ENCODE measurements around the gene CLASP1.
"Not testable (repeated sequence)": the region's sequence is repeated elsewhere in the genome, so short reads cannot be mapped to it uniquely, and the experiment has no call there.

Gene CLASP1

DNA sequence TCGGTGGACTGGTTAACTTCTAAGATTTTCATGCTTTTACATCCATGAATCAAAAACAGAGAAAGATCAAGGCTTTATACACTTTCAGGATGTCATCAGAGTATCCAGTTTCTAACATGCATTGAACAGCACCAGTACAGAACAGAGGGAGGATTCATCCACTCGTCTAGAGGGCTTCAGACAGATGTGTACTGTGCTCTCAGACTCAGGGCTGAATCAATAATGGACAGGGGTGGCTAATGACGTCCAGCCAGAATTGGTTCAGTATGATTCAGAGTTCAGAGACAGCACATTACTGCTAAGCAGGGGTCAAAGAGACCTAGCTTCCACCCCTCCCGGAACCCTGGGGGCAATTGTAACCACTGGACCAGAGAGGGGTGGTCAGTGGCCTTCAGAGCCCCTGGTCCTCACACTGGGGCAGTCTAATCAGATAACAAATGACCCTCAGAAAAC lies 81.3 kb downstream of the CLASP1 start:
- ATAC-seq (ENCODE audit: low read depth) (no peak), DNase-seq (ENCODE audit: low spot score in 2 of 2) (no peak)
- Mint-ChIP-seq H3K27me3 (no peaks in the 10 kb centered on the region), H3K4me3 (no peak overlapping the region), H3K36me3 (peaks cover 31% of the 10 kb centered on the region), H3K4me1 (peaks cover 17% of the 10 kb centered on the region), H3K9me3 (peaks cover 6% of the 10 kb centered on the region), H3K27ac (no peak overlapping the region)

DNA sequence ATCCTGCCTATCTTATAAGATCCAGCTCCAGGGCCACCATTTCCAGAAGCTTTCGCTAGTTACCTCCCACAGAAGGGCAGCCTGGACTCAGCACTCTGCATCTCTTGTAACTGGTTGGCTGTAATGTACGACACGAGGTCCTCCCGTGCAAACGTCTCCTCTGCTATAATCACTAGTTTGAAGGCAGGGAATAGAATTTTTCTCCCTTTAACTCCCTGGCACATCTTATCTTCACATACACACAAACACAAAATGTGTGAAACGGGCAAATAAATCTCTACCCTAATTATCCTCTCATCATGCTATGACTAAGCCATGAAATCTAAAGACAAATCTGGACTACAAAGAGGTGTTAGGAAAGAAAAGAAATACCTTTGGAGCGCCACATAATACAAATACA lies 81.8 kb downstream of the CLASP1 start:
- Mint-ChIP-seq H3K9me3 (peaks cover 6% of the 10 kb centered on the region), H3K4me1 (peaks cover 21% of the 10 kb centered on the region), H3K4me3 (no peak overlapping the region), H3K27me3 (no peaks in the 10 kb centered on the region), H3K36me3 (peaks cover 31% of the 10 kb centered on the region), H3K27ac (no peak overlapping the region)
- ATAC-seq (ENCODE audit: low read depth) (no peak), DNase-seq (ENCODE audit: low spot score in 2 of 2) (no peak)

DNA sequence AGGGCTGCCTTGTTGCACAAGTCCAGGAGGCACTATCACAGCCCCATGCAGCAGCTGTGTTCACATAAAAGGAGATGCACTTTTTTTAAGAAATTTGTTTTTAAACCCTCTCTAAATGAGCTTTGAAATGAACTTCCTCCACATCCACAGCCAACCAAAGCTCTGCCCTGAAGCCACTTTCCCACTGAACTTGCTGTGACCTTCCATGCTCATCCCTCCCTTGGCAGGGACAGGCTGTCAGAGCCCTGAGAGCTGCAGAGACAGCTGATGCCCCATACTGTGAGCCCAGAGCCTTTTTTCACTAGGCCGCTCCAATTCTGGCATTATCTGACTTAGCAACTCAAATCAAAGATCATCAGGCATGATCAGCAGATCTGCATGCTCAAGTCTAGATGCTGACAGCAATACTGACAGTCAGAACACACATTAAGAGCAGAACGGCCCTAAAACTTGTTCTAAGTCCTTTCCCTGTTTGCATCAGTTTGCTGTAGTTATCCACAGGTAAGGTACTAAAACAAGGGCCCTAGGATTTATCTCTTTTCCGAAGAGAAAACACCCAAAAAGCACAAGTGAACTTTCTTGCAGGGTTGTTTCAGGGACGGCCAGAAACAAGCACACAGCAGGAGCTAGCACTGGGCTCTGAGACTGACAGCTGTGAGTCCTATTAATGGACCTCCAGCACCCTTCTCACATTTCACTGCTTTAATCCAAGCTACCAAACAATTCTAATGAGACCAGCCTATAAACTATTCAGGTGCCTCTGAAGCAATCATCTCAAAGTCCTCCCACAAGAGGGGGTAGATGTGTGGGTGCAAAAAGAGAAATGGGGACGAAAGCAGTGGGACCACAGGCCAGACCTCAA lies 83.6 kb downstream of the CLASP1 start:
- DNase-seq (ENCODE audit: low spot score in 2 of 2) (no peak), ATAC-seq (ENCODE audit: low read depth) (no peak)
- Mint-ChIP-seq H3K9me3 (peaks cover 6% of the 10 kb centered on the region), H3K27me3 (no peaks in the 10 kb centered on the region), H3K27ac (no peak overlapping the region), H3K4me3 (no peak overlapping the region), H3K36me3 (peaks cover 25% of the 10 kb centered on the region), H3K4me1 (peaks cover 17% of the 10 kb centered on the region)

DNA sequence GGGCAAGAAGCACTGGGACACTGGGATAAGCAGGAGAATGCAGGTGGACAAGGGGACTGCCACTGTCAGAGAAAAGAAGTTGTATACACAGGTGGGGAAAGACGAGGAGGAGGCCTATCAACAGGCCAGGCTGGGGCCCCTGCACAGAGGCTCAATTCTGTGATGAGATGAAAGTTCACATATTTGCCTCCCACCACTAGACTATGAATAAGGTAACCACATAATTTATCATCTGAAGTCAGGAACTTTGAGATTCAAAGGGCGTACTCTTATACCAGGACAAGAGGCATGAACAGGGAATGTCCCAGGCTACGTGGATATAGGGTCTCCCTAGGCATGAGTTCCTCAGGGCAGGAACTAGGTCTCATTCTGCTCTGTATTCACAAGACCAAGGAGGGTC lies 84.4 kb downstream of the CLASP1 start:
- Mint-ChIP-seq H3K4me3 (no peak overlapping the region), H3K27me3 (no peaks in the 10 kb centered on the region), H3K9me3 (peaks cover 6% of the 10 kb centered on the region), H3K27ac (no peak overlapping the region), H3K4me1 (peaks cover 17% of the 10 kb centered on the region), H3K36me3 (peaks cover 25% of the 10 kb centered on the region)
- ATAC-seq (ENCODE audit: low read depth) = no peak
- no peak for DNase-seq (ENCODE audit: low spot score in 2 of 2)

DNA sequence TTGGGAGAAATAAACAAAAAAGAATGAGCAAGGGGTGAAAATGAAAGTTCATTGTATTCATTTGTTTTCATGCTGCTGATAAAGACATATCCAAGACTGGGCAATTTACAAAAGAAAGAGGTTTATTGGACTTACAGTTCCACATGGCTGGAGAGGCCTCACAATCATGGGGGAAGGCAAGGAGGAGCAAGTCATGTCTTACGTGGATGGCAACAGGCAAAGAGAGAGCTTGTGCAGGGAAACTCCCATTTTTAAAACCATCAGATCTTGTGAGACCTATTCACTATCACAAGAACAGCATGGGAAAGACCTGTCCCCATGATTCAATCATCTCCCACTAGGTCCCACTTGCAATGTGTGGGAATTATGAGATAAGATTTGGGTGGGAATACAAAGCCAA lies 85.5 kb downstream of the CLASP1 start:
- H3K27ac Mint-ChIP-seq = peak overlapping the region; percentile 18
- H3K9me3 Mint-ChIP-seq; H3K4me3 Mint-ChIP-seq; DNase-seq (ENCODE audit: low spot score in 2 of 2); H3K27me3 Mint-ChIP-seq; ATAC-seq (ENCODE audit: low read depth): not testable (repeated sequence)
- peaks cover 19% of the 10 kb centered on the region for H3K36me3 Mint-ChIP-seq
- peaks cover 16% of the 10 kb centered on the region for H3K4me1 Mint-ChIP-seq

DNA sequence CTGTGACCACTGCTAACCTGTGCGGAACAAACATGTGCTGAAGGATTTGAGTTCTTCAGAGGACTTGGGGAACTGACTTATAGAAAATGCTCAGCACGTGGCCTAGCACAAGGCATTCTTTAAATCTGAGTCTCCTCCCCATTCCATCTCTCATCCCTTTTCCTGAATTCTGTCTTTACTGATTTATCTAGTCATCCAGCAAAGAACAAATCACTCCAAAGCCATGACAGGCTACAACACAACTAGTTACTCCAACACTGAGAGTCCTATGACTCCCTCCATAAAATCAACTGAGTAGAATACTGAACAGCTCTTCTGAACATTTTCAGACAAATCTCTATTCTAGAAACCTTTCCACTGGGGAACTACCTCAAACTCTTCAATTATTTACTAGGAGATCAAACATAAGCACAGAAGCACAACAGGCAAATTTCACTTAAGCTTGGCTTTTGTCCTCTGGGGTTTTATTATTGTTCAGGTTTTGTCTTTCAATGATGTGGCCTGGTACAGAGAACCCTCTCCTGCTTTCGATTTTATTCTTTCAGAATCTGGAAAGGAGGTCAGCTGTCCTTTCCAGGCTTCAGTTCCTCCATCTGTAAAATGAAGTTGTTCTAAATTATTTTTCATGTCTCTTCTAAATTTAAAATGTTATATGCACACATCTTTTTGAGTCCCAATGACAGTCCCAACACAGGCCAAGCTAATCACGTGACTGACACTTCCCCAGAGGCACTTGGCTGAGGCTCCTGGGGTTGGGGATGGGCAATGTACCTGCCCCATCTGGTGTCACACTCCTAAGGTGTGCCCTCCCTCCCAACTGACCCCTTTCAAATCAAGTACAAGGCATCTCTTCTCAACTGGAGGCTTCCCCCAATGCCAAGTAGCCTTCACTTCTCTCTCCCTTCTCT lies 86.7 kb downstream of the CLASP1 start:
- Mint-ChIP-seq H3K36me3 (peaks cover 18% of the 10 kb centered on the region), H3K27me3 (no peaks in the 10 kb centered on the region), H3K27ac (peak overlapping the region; percentile 30), H3K4me1 (peaks cover 22% of the 10 kb centered on the region), H3K9me3 (peaks cover 6% of the 10 kb centered on the region), H3K4me3 (no peak overlapping the region)
- ATAC-seq (ENCODE audit: low read depth) (no peak), DNase-seq (ENCODE audit: low spot score in 2 of 2) (no peak)

DNA sequence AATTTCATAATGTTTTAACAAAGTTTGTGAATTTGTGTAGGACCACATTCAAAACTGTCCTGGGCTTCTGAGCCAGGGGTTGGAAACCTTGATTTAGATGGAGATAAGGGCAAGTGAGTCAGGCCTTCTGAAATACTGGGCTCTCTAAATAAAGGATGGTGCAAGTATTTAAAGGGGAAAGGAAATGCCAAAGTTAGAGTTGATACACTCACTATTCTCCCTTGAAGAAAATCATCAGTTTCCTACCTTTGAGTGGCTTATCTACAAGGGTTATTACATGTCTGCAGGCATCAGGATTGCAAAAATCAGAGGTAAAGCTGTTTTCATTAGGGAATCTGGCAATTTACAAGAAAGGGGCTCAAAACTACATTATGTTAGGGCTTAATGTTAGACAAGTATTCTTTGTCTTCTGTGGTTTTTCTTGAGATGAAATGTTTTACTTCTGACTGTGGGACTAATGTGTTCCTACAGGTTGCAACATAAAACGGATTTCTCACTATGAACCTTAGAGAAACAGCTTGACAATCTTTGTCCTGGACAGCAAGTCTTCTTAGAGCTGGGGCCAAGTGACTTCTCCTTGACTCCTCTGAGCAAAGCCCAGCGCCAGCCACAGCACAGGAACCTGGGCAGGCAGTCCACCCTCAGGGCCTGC lies 87.5 kb downstream of the CLASP1 start:
- H3K4me3 Mint-ChIP-seq = no peak overlapping the region
- no peaks in the 10 kb centered on the region for H3K27me3 Mint-ChIP-seq
- H3K27ac Mint-ChIP-seq = no peak overlapping the region
- H3K9me3 Mint-ChIP-seq = peaks cover 6% of the 10 kb centered on the region
- ATAC-seq (ENCODE audit: low read depth) = no peak
- peaks cover 24% of the 10 kb centered on the region for H3K4me1 Mint-ChIP-seq
- H3K36me3 Mint-ChIP-seq = peaks cover 18% of the 10 kb centered on the region
- no peak for DNase-seq (ENCODE audit: low spot score in 2 of 2)

DNA sequence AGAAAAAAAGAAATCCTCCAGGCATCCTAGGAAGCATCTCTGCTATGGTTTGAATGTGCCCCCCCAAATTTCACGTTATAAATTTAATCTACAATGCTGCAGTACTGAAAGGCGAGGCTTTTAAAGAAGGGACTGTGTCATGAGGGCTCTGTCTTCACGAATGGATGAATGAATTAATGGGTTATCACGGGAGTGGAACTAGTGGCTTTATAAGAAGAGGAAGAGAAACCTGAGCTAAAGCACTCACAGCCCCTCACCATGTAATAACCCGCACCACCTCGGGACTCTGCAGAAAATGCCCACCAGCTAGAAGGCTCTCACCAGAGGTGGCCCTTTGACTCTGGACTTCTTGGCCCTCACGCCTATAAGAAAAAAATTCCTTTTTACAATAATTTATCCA lies 90.9 kb downstream of the CLASP1 start:
- peaks cover 27% of the 10 kb centered on the region for H3K4me1 Mint-ChIP-seq

DNA sequence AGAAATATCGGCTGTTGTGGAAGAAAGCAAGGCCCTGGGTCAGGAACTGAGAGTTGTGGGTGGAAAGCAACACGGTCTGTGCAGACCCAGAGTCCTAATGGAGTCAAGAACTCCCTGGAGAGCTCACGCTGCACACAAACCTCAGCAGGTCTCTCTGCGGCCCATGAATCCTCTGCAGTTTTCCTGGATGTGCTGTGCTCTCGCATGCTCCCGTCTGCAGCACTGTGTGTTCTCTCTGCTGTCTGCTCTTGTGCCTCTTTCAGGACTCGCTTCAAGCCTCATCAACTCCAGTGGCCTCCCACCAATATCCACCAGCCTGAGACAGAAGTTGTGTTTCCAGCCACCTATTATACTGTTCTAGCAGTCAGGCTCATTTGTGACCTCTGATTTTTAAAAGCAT lies 94.3 kb downstream of the CLASP1 start:
- DNase-seq (ENCODE audit: low spot score in 2 of 2) (no peak), ATAC-seq (ENCODE audit: low read depth) (no peak)
- Mint-ChIP-seq H3K9me3 (peaks cover 2% of the 10 kb centered on the region), H3K4me1 (peaks cover 47% of the 10 kb centered on the region), H3K36me3 (peaks cover 8% of the 10 kb centered on the region), H3K27me3 (no peaks in the 10 kb centered on the region), H3K4me3 (no peak overlapping the region), H3K27ac (no peak overlapping the region)

More for the DNA sequence above, 90.9 kb downstream of the CLASP1 start:
- Mint-ChIP-seq H3K27me3 (no peaks in the 10 kb centered on the region), H3K36me3 (peaks cover 5% of the 10 kb centered on the region), H3K4me3 (peak overlapping the region; percentile 8), H3K27ac (peak overlapping the region; percentile 41), H3K9me3 (no peaks in the 10 kb centered on the region)
- DNase-seq (ENCODE audit: low spot score in 2 of 2) = peak in 1 of 2 donors; percentile 5
- peak; percentile 94 for ATAC-seq (ENCODE audit: low read depth)

DNA sequence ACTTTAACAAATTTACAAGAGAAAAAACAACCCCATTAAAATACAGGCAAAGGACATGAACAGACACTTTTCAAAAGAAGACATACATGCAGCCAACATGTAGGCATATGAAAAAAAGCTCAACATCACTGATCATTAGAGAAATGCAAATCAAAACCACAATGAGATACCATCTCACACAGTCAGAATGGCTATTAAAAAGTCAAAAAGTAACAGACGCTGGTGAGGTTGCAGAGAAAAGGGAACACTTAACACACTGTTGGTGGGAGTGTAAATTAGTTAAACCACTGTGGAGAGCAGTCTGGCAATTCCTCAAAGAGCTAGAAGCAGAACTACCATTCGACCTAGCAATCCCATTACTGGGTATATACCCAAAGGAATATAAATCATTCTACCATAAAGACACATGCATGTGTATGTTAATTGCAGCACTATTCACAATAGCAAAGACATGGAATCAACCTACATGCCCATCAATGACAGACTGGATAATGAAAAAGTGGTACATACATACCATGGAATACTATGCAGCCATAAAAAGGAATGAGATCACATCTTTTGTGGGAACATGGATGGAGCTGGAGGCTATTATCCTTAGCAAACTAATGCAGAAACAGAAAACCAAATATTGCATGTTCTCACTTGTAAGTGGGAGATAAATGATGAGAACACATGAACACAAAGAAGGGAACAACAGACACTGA lies 96.6 kb downstream of the CLASP1 start:
- H3K27me3 Mint-ChIP-seq; H3K27ac Mint-ChIP-seq; H3K9me3 Mint-ChIP-seq; ATAC-seq (ENCODE audit: low read depth); DNase-seq (ENCODE audit: low spot score in 2 of 2); H3K4me3 Mint-ChIP-seq: not testable (repeated sequence)
- Mint-ChIP-seq H3K36me3 (peaks cover 16% of the 10 kb centered on the region), H3K4me1 (peaks cover 53% of the 10 kb centered on the region)

DNA sequence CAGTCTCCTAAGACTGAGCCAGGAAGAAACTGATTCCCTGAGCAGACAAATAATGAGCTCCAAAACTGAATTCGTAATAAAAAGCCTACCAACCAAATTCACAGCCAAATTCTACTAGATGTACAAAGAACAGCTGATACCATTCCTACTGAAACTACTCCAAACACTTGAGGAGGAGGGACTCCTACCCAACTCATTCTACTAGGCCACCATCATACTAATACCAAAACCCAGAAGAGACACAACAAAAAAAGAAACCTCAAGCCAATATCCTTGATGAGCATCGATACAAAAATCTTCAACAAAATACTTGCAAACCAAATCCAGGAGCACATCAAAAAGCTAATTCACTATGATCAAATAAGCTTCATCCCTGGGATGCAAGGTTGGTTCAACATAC lies 98.6 kb downstream of the CLASP1 start:
- no peak overlapping the region for H3K4me3 Mint-ChIP-seq
- no peak overlapping the region for H3K27ac Mint-ChIP-seq
- DNase-seq (ENCODE audit: low spot score in 2 of 2) = no peak
- no peaks in the 10 kb centered on the region for H3K27me3 Mint-ChIP-seq
- H3K36me3 Mint-ChIP-seq = peaks cover 14% of the 10 kb centered on the region
- H3K9me3 Mint-ChIP-seq = peaks cover 7% of the 10 kb centered on the region
- no peak for ATAC-seq (ENCODE audit: low read depth)
- peaks cover 50% of the 10 kb centered on the region for H3K4me1 Mint-ChIP-seq

DNA sequence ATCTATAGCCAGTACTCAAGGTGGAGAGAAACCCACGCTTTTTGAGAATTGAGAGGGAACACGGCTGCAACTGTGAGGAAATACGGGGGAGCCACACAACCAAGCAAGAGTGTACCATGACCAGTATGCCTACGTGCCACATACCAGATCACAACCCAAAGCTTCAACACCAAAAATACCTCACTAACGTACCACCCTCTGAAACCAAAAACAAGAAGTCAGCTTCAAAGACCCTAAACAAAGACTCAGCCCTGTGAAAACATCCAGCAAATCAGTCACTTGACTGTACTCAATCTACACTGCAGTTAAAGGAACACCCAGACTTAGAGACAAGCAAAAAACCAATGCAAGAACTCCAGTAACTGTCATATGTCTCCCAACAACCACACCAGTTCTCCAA lies 101.6 kb downstream of the CLASP1 start:
- ATAC-seq (ENCODE audit: low read depth) (no peak), DNase-seq (ENCODE audit: low spot score in 2 of 2) (no peak)
- H3K4me1 Mint-ChIP-seq = peaks cover 46% of the 10 kb centered on the region
- no peak overlapping the region for H3K27ac Mint-ChIP-seq
- peaks cover 9% of the 10 kb centered on the region for H3K36me3 Mint-ChIP-seq
- H3K9me3 Mint-ChIP-seq = peaks cover 5% of the 10 kb centered on the region
- peak overlapping the region; percentile 8 for H3K4me3 Mint-ChIP-seq
- H3K27me3 Mint-ChIP-seq = no peaks in the 10 kb centered on the region

DNA sequence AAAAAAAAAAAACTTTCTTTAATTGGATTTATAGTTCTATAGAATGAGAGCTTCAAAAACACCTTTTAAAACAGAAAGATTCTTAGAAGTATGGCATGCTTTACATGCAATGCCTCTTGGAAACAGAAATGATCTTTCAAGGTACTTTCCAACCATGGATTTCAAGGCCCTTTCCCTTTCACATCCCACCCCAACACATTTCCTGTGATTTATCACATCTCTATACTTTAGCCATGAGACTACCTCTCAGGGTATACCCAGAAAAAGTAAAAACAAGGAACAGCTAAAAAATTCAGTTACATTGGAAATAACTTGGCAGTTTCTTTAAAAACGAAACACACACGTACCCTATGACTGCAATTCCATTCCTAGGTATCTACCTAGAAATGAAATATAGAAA lies 103.3 kb downstream of the CLASP1 start:
- Mint-ChIP-seq H3K4me1 (peaks cover 30% of the 10 kb centered on the region), H3K4me3 (no peak overlapping the region), H3K9me3 (peaks cover 5% of the 10 kb centered on the region), H3K27ac (no peak overlapping the region), H3K27me3 (no peaks in the 10 kb centered on the region), H3K36me3 (peaks cover 9% of the 10 kb centered on the region)
- no peak for DNase-seq (ENCODE audit: low spot score in 2 of 2)
- ATAC-seq (ENCODE audit: low read depth) = no peak
